Measurements from ENCODE around the gene SIK2.

The SIK2 gene

GRCh38 chr11:111772535-111772934 is 170.3 kb downstream of the SIK2 start:
- H3K4me3 ChIP-seq (ENCODE audit: low read depth, low read length): no peak overlapping the region
- CTCF ChIA-PET: interaction anchor here (1.0 to 1.9 kb wide), 4 partner anchors 57 to 319 kb away, joined by 3 to 7 read pairs (median 3); no protein-coding TSS in a partner anchor
- no peak for TF ChIP-seq CTCF (IDR thresholded peaks at IDR 0.05; ENCODE audit: insufficient read depth, low read length, missing control alignments)
- no peak for DNase-seq (ENCODE audit: low read depth, low spot score)
- POLR2A ChIA-PET: no interaction called here

GRCh38 chr11:111774955-111775710 is 172.9 kb downstream of the SIK2 start:
- ChIA-PET CTCF (interaction anchor here (0.6 to 6.3 kb wide), 17 partner anchors 8 to 321 kb away, joined by 3 to 145 read pairs (median 14); partner anchors contain the start of genes PPP2R1B and SIK2), POLR2A (no interaction called here)
- DNase-seq (ENCODE audit: low read depth, low spot score): no peak
- H3K4me3 ChIP-seq (ENCODE audit: low read depth, low read length): no peak overlapping the region
- no peak for TF ChIP-seq CTCF (IDR thresholded peaks at IDR 0.05; ENCODE audit: insufficient read depth, low read length, missing control alignments)

- no peak for DNase-seq (ENCODE audit: low read depth, low spot score)
- TF ChIP-seq CTCF (IDR thresholded peaks at IDR 0.05; ENCODE audit: insufficient read depth, low read length, missing control alignments): no peak
- ChIA-PET CTCF (interaction anchor here (0.7 to 6.3 kb wide), 51 partner anchors 9 to 494 kb away, joined by 3 to 145 read pairs (median 5); partner anchors contain the start of genes PPP2R1B and SIK2), POLR2A (no interaction called here)
- no peak overlapping the region for H3K4me3 ChIP-seq (ENCODE audit: low read depth, low read length)
Measured at GRCh38 chr11:111776398-111777093, 174.3 kb downstream of the SIK2 start.

GRCh38 chr11:111777094-111778046 is 175.1 kb downstream of the SIK2 start:
- peak; percentile 41 for DNase-seq (ENCODE audit: low read depth, low spot score)
- POLR2A ChIA-PET: no interaction called here
- CTCF ChIA-PET: interaction anchor here (0.6 to 6.3 kb wide), 60 partner anchors 10 to 495 kb away, joined by 3 to 145 read pairs (median 4); partner anchors contain the start of genes PPP2R1B and SIK2

GRCh38 chr11:111778047-111778558 is 175.9 kb downstream of the SIK2 start:
- H3K4me3 ChIP-seq (ENCODE audit: low read depth, low read length): no peak overlapping the region
- TF ChIP-seq CTCF (IDR thresholded peaks at IDR 0.05; ENCODE audit: insufficient read depth, low read length, missing control alignments): no peak
- POLR2A ChIA-PET: no interaction called here
- CTCF ChIA-PET: interaction anchor here (0.6 to 6.3 kb wide), 38 partner anchors 10 to 494 kb away, joined by 3 to 145 read pairs (median 6); partner anchors contain the start of genes PPP2R1B and SIK2
- DNase-seq (ENCODE audit: low read depth, low spot score): no peak

More at GRCh38 chr11:111777094-111778046, 175.1 kb downstream of the SIK2 start:
- peak; percentile 62 for TF ChIP-seq CTCF (IDR thresholded peaks at IDR 0.05; ENCODE audit: insufficient read depth, low read length, missing control alignments)
- no peak overlapping the region for H3K4me3 ChIP-seq (ENCODE audit: low read depth, low read length)
